A673 (cell line): ENCODE data around the gene PRR5.

Source experiments
- CTCF ChIP-seq: fragments of 300-800, 200-600 bp; sonication (generic); conservative IDR thresholded peaks from 2 replicates; pipeline ENCODE4 v1.5.1; 2017; ENCODE audit warnings: low read depth, mild to moderate bottlenecking, antibody characterized with exemption, low read length, moderate library complexity, mixed read lengths
- EZH2 ChIP-seq: fragments of 200-600 bp; sonication (generic); IDR thresholded peaks from 2 replicates; pipeline ENCODE4 v1.6.1; 2017; ENCODE audit warnings: borderline replicate concordance, low read depth, mild to moderate bottlenecking, mixed read lengths, antibody characterized with exemption, low read length; ENCODE audit not compliant: poor library complexity, severe bottlenecking

GRCh38 chr22:44670220-44670988 lies 31.6 kb upstream of the PRR5 start:
- no peak for TF ChIP-seq CTCF
- no peak for TF ChIP-seq EZH2
